GM12874 (cell line): ENCODE data around the gene TMA16.

Experiments
- TF ChIP-seq, protein P1 (sequence below): IDR thresholded peaks from 2 replicates; pipeline ENCODE4 v1.5.1; 2011; ENCODE audit warnings: low read depth, mild to moderate bottlenecking, control low read depth, low read length, moderate library complexity; ENCODE audit not compliant: insufficient read depth

Gene TMA16

DNA sequence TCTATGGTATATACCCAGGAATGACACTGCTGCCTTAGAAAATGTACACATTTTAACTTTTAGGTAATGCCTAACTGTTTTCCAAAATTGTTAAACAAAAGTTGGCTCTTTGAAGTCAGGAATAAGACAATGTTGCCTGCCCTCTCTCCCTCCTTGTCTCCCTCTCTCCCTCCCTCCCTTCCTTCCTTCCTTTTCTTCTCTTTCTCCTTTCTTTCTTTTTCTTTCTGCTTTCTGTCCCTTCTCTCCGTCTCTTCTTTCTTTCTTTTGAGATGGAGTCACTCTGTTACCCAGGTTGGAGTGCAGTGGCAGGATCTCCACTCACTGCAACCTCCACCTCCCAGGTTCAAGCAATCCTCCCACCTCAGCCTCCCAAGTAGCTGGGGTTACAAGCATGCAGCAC, 4.6 kb upstream of the TMA16 start:
- TF ChIP-seq, protein P1, sequence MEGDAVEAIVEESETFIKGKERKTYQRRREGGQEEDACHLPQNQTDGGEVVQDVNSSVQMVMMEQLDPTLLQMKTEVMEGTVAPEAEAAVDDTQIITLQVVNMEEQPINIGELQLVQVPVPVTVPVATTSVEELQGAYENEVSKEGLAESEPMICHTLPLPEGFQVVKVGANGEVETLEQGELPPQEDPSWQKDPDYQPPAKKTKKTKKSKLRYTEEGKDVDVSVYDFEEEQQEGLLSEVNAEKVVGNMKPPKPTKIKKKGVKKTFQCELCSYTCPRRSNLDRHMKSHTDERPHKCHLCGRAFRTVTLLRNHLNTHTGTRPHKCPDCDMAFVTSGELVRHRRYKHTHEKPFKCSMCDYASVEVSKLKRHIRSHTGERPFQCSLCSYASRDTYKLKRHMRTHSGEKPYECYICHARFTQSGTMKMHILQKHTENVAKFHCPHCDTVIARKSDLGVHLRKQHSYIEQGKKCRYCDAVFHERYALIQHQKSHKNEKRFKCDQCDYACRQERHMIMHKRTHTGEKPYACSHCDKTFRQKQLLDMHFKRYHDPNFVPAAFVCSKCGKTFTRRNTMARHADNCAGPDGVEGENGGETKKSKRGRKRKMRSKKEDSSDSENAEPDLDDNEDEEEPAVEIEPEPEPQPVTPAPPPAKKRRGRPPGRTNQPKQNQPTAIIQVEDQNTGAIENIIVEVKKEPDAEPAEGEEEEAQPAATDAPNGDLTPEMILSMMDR = no peak

DNA sequence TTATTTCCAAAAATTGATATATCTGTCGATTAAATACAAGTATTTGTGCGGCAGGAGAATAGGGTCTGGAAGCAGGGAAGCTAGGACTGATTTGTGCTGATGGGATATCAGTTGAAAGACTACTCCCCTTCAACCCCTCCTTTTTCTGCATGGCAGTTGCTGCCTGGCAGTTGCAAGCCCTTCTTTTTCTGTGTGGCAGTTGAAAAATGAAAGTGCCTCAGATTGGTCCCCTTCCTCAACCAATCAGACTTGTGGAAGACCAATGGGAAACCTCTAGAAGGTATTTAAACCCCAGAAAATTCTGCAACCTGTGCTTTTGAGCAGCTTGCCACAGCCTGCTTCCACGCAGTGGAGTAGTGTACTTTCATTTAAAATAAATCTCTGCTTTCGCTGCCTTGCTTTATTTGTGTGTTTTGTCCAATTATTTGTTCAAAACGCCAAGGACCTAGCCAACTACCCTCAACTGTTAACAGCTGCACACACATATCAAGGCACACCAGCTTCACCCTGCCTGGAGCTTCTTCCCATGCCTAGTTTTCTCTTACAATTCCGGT, 1.5 kb upstream of the TMA16 start:
- TF ChIP-seq, protein P1 = no peak

DNA sequence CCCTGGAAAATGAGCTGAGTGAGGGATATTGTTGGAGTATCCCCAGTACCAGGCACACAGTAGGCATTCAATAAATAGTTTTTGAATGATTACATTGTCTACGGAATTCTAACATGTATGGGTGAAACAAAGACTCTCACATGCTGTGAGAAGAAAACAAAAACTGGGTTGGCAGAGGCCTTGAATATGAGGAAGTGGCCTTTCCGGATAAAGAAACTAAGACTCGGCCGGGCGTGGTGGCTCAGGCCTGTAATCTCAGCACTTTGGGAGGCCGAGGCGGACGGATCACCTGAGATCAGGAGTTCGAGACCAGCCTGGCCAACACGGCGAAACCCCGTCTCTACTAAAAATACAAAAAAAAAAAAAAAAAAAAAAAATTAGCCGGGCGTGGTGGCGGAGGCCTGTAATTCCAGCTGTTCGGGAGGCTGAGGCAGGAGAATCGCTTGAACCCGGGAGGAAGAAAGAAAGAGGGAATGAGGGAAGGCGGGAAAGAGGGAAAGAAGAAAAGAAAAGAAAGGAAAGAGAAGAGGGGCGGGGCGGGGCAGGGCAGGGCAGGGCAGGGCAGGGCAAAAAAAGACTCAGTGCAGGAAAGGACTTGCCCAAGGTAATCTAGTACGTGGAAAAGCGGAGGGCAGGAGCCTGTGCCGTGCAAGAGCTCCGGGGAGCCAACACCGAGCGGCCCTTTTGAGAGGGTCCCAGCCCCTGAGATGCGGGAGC, 689 bp upstream of the TMA16 start:
- TF ChIP-seq, protein P1 = no peak

- TF ChIP-seq, protein P1 = no peak
These were observed 1.4 kb downstream of the TMA16 start for GRCh38 chr4:163495900-163496299.

DNA sequence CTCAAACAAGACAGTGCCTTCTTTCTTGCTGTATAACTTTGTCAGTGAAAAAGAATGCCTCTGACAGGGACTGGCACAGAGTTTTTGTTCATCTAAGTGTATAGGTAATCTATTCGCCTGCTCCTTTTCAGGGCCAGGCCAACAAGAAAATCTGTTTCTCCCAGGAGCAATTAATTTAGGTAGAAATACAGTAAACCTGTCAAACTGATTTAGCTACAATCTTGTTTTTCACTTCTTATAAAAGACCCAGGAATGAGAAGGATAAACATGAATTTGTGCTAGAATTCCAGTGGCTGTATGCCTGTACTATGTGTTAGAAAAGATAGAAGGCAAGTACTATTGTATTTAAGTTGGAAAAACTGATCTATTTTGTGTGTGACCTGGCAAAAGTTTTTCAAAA, 6.1 kb downstream of the TMA16 start:
- TF ChIP-seq, protein P1 = no peak

DNA sequence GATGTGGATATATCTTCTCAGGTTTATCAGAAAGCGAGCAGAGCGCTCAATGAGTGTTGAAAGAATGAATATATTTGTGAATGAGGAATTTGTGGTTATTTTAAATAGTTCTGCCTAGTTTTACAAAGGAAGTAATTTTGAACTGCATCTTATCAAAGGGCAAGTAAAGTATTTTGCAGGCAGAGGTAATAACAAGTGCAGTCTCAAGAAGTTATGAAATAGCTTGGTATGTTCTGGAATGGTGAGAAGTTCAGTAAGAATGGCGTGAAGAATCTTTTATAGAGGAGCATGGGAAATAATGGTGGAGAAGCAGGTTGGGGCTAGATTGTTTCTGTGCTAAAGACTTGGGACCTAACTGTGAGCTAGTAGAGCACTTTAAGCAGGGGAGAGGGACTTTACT, 10.9 kb downstream of the TMA16 start:
- TF ChIP-seq, protein P1 = no peak

DNA sequence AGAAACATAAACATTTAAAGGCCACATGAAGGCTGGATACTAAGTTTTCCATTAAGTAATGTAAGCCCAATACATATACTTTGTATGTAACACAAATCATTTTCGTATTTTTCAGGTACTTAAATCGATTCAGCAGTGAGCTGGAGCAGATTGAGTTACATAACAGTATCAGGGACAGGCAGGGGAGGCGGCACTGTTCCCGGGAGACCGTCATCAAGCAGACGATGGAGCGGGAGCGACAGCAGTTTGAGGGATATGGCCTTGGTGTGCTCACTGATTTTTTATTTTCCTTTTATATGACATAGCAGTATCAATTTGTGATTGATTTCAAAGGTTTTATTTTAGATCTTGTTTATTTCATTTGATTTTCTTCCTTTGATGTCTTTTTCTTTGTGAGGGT, 20.7 kb downstream of the TMA16 start:
- TF ChIP-seq, protein P1 = no peak
